GM19324 (cell line): Measurements from ENCODE around the gene RAP1GAP2.
"Not testable (repeated sequence)": the region's sequence is repeated elsewhere in the genome, so short reads cannot be mapped to it uniquely, and the experiment has no call there.

Experiments
- ATAC-seq: cut with Tn5 transposase; IDR thresholded peaks from one replicate; pipeline ENCODE4 v1.9.1; 2021; ENCODE audit warnings: mild to moderate bottlenecking, moderate library complexity; ENCODE audit not compliant: unreplicated experiment, low FRiP score

Gene RAP1GAP2

DNA sequence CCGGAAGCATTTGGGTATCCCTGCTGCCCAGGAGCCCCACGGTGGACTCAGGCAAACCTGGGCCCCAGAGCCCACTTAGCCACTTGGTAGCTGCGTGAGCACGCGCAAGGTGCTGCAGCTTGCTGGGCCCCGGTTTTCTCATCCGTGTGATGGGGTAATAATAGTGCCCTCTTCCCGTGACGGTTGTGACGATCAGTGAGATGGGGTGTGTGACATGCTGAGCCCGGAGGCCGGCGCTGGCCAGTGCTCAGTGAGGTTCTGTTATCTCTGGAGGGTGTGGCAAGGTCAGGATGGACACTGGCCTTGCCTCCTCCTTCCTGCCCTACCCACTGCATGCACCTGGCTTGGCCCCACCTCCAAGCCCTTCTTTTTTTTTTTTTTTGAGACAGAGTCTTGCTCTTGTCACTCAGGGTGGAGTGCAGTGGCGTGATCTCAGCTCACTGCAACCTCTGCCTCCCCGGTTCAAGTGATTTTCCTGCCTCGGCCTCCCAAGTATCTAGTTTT is 82.6 kb downstream of the RAP1GAP2 start:
- ATAC-seq: no peak

DNA sequence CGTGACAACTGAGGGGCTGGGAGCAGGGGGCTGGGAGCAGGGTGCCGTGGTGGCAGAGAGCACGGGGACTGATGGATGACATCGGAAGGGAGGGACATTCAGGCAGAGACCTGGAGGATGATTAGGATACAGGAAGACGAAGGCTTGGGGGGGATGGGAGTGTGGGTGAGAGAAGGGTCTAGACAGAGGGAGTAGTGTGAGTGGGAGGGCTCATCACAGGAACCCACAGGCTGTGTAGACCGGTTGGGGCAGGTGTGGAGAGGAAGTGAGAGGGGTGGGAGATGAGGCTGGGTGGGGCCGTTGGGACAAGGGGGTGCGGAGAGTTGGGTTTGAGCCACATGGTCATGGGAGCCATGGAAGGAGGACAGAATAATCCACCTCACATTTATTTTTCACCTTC is 83.8 kb downstream of the RAP1GAP2 start:
- ATAC-seq: no peak

DNA sequence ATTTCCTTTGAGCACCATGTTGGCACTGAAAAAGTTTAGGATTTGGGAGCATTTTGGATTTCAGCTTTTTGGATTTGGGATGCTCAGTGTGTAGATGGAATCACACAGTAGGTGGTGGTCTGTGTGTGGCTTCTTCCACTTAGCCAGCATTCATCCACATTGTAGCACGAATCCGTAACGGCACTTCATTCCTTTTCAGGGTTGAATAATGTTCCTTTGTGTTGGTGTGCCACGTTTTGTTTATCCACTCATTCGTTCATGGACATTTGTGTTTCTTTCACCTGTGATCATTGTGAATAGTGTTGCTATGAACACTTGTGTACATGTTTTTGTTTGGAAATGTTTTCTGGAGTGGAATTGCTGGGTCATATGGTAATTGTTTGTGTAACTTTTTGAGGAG is 85.1 kb downstream of the RAP1GAP2 start:
- no peak for ATAC-seq

DNA sequence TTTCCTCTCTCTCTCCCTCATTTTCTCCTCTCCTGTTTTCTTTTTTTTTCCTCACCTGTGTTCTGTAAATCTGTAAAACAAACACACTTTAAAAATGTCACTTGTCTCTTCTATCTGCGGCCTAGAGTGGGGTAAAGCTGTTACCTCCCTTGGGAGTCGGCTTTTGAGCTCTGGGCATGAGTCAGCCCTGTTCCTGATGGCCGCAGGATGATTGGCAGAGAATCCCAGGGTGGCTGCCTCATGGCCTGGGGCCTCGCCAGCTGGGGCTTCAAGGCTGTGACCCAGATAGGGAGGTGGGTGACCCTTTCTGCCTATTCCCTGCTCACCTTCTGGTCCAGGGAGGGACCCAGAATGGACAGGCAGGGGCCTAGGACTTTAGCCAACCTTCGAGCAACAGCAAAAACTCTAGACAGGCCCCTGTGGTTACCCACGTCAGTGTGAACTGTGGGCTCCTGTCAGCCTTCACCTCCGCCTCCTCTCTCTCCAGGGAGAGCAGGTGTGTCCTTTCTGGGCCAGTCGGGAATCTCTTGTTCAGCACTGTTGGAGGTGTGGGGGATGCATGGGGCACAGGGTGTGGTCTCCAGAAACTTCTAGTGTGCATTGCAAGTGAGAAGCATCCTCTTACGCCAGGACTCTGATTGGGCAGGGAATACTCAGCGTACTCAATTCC is 87.4 kb downstream of the RAP1GAP2 start:
- ATAC-seq: no peak

DNA sequence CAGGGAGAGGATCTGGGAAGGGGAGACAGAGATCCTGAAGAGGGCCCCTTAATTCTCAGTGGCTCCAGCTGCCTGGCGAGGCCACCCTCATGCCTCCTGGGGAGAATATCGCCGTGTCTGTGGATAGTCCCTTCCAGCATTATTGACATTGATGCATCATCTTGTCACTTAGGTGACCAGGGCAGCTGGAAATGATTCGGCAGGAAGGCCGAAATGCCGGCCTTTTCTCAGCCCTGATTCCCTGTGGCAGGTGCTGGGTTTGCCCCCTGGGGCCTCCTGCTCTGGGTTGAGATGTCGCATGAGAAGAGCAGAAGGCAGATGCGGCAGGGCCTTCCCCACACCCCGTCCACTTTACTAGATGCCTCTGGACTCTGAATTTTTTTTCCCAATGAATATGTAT is 89.5 kb downstream of the RAP1GAP2 start:
- no peak for ATAC-seq

DNA sequence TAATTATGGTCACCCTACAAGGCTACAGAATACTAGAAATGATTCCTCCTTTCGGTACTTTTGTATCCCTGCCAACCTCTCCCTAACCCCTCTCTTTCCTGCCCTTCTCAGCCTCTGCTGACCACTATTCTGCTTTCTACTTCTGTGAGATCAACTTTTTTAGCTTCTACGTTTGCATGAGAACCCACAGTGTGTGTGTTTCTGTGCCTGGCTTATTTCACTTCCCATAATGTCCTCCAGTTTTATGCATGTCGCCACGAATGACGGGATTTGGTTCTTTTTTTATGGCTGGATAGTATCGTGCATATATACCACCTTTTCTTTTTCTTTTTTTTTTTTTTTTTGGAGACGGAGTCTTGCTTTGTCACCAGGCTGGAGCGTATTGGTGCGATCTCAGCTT is 92.1 kb downstream of the RAP1GAP2 start:
- ATAC-seq: no peak

DNA sequence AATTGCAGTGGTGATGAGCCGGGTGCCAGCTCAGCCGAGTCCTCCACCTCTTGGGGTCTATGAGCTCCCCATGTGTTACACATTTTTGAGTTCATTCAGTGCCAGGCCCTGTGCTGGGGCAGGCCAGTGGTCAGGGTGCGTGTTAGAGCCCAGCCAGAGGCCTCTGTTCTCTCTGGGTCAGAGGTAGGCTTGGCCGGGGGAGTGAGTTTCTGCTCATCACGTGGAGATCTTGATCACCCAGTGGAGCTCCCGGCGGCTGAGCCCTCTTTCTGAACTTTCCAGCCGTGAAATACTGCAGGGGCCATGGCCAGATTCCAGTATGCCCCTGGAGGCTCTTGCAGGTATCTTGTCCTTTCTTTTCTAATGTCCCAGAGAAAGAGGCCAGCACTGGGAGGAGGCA is 93.0 kb downstream of the RAP1GAP2 start:
- ATAC-seq: no peak

DNA sequence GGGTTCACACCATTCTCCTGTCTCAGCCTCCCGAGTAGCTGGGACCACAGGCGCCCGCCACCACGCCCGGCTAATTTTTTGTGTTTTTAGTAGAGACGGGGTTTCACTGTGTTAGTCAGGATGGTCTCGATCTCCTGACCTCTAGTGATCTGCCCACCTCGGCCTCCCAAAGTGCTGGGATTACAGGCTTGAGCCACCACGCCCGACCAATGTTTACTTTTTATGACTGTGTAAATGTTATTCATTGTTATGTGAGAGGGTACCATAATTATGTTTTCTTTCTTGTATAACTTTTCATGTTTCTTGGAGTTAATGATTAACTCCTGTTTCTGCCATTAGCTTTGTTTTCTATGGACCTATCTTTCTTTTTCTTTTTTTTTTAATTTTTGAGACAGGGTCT is 94.5 kb downstream of the RAP1GAP2 start:
- ATAC-seq: not testable (repeated sequence)

DNA sequence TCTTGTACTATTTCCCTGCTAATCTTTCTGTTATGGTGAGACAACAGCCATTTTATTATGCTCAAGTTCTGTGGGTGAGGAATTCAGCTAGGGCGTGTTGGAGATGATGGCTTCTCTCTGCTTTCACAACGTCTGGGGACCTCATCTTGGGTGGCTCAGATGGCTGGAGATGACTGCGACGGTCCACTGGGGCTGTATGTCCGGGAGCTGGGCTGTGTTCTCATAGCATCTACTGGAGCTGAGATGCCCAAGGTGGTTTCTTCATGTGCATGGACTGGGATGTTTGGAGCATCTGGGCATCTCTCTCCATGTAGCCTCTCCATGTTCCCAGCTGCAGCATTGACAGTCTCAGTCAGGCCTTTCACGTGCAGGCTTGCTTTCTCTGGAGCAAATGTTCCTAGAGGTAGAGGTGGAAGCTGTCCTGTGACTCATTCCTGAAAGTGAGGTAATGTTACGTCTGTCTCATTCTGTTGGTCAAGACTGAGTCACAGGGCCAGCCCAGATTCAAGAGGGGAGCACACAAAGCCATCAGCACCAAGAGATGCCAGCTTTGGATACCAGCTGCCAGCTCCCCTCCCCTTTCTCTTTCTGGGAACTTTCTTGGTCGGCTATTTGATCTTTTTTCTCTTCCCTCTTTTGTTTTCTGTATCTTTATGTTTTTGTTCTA is 96.2 kb downstream of the RAP1GAP2 start:
- ATAC-seq: no peak

DNA sequence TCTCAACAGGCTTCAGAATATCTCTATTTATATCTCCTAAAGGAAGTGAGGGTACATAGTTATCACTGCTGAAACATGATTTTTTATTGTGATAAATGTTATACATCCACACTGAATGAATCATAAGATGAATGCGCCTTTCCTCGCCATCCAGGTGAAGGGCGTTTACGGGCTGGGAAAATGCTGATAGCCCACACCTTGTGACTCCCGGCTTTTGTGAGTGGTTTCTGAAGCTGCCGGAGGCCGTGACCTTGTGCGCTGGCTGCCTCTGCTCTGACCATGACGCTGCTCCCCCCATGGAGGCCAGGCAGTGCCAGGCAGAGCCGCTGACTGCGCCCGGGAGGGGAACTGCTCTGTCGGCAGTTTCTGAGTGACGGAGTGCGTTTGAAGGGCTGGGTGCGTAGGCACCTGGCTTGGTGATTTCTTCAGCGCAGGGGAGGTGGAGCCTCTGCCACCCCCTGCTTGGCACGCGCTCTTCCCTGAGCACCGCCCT is 97.2 kb downstream of the RAP1GAP2 start:
- no peak for ATAC-seq

DNA sequence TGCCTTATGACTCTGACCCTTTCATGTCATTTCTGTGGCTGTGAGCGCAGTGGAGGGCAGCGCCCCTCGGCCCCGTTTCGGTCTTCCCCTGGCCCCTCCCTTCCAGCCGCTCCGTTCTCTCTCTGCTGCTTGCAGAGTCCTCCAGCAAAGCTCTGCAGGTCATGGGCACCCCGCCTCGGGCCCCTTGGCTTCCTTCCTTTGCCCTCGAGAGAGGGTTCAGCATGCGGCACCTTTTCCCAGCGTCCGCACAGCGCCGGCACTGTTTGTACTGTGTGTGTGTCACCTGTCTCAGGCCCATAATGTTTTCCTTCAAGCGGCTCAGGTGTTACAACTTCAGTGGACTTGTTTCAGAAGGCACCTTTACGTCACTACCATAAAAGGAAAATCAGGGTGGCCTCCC is 98.5 kb downstream of the RAP1GAP2 start:
- no peak for ATAC-seq

DNA sequence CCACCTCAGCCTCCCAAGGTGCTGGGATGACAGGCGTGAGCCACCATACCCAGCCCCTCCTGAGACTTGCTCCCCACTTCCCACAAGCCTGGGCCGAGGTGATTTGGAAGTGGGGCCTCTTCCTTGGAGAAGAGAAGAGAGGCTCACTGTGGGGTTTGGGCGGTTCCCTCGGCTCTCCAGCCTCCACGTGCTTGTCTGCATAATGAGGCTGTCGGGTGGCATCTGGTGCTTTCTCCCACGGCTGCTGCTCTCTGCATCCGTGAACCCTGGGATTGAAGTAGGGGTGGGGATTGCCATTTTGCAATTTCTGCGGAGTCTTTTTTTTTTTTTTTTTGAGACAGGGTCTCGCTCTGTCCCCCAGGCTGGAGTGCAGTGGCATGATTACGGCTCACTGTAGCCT is 101.4 kb downstream of the RAP1GAP2 start:
- ATAC-seq: no peak

DNA sequence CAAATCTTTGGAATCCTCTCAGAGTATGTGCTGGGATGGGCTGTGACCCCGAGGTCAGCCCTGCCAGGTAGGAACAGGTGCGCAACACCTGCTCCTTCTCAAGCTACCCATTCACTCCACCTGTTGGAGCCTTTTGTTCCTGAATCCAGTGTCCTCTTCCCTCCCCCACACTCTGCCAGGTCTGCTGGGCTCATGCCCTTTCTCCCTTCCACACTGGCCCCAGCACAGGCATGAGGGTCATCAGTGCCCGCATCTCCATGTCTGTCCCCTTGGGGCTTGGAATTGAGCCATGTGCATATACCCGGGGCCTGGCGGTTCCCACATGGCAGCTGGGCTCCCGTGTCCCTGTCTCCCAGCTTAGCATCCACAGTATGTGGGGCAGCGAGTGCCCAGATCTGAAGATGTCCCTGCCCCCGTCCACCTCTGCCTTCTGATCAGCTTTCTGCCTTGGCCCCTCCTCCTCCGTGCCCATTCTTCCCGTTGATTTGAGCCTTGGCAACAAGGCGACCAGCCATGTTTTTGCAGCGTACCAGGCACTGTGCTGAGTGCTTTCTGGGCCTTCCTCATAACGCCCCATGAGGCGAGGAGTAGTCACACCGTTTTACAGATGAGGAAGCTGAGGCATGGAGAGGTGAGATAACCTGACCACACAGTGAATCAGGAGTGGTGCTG is 102.2 kb downstream of the RAP1GAP2 start:
- ATAC-seq: no peak

DNA sequence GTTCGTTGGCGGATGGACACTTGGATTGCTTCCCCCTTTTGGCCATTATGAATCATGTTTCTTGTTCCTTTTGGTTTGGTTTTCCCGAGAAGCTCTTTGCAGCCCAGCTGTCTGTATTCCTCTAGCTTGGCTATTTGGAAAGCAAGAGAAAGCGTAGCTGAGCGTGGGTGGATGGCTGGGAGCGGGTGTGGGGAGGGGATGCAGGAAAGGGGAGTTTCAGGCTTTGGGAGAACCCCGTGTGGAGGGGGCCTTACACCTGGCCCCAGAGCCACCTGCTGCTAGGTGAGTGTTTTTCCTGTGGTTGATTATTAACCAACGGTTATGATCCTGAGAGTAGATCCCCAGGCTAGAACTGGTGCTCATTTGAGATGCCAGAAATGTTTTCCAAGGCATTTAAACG is 103.7 kb downstream of the RAP1GAP2 start:
- no peak for ATAC-seq

DNA sequence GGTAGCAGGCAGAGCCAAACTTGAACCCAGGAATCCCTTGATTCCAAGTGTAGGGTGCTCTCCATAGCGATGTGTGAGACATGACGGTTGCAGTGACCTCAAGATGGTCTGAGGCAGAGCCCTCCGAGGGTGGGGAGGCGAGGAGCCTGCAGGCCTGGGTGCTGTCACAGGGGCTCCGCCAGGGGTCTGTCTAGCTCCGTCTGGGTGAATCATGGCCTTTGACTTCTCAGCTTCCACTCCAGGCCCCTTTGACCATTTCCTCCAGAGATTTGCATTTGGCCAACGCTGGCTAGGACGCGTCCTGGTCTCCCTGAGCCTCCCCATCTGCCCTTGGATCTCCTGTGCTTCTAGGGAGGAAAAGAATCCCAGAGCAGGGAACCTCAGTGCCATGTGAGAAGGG is 104.6 kb downstream of the RAP1GAP2 start:
- no peak for ATAC-seq

DNA sequence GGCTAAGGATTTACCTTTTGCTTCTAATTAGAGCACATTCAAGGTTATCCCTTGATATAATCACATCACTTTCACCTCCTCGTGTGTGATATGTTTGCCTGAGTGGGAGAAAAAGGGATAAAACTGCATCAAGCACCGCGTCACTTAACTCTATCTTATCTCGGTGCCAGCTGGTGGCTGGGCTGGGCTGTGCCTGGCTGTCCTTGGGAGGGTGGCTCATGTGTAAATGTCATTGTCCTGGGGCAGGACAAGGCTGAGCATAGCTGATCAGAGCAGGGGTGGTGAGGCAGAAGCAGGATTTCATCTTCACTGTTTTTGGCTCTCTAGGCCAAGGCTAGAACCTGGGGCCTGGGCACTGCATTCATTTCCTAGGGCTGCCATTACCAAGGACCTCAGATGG is 105.3 kb downstream of the RAP1GAP2 start:
- ATAC-seq: no peak

DNA sequence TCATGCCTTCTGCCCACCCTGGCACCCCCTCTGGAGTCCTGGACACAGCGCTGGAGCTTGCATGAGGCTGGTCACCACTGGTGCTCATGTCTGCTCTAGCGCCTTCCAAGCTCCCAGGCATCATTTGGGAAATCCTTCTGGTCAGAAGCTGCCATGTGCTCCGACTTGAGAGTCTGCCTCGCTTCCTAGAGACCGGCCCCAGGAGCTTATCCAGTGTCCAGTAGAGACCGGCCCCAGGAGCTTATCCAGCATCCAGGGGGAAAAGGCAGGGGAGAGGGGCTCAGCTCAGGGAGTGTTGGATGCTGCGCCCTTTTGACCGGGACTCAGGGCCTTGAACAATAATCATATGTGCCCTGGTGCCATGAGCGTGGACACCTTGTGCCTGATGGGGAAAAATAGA is 106.3 kb downstream of the RAP1GAP2 start:
- no peak for ATAC-seq

DNA sequence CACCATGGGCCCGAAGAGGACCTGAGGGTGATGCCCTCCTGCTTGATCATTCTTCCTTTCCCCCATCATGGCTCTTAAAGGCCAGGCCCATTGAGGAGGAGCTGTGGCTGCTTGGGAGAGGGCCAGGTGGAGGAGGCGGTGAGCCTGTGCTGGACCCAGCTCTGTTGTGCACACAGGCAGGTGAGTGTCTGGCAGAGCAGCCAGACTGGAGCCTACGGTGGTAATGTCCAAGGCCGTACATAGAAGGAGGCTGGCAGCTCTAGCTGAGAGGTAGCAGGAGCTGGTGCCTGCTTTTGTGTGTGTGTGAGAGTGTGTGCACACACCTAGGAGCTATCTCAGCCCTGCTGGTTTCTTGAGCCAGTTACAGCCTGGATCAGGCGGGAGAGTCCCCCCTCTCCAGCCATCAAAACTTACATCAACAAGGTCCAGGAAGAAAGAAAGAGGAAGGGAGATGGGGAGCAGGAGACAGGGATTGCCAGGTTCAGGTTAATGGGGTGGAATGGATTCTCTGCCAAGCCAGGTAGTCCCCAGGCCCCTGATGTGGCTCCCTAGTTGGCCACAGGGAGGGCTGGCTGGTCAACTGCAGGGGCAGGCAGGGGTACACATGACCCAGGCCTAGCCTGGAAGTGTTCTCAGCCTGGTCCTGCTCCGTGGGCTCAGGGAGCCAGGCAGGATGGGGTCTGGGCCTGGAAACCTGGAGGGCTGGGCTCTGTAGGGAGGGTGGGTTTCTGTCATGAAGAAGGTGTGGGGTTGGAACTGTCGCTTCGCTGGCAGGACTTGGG is 107.1 kb downstream of the RAP1GAP2 start:
- no peak for ATAC-seq

DNA sequence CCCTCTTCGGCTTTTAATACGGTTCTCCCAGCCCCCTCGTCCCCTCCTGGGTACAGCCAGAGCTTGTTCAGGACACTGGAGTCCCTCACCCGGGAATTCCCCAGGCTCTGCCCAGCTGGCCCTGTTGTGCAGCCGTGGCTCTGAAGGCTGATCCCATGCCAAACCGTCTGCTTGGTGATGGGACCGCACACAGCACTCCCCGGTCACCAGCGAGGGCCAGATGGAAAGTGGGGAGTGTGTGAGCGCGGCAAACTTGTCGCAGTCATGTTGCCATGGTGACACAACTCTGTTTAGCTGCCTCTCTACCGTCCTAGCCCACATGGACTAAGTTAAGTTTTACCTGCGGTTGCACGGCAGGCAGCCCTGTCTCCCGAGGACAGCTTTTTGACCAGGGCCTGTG is 107.9 kb downstream of the RAP1GAP2 start:
- ATAC-seq: no peak

DNA sequence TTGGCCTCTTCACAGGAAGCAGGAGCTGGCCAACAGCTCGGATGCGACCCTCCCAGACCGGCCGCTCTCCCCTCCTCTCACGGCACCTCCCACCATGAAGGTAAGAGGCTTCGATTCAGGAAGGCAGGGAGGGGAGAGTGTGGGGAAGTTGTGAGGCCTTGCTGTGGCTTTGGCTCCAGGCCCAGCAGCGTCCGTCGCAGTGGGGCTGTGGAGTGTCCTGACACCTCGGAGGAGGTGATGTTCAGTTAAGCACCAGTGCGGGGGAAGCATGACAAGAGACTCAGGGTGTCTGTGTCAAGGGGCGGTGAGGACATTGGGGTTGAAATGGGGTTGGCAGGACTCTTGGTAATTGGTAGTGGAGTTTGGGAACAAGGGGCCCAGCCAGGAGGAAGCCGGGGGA is 109.0 kb downstream of the RAP1GAP2 start:
- ATAC-seq: no peak
